Measurements from ENCODE around the gene ALK. TPM values are rescaled to one million over a fixed set of nuclear protein-coding genes. Genes with fewer than 3 reads are reported as not detected.

The ALK gene
- total RNA-seq, 1 experiment from 2014 or later = 14.7 TPM

- CTCF ChIA-PET = no interaction called here
- BruUV-seq (replicated peaks) = no TSS peak
- TF ChIP-seq EZH2 (IDR thresholded peaks at IDR 0.05; ENCODE audit: borderline replicate concordance, low read depth, low read length, poor library complexity, severe bottlenecking) (no peak), CTCF (conservative IDR thresholded peaks at IDR 0.05; ENCODE audit: low read depth, low read length) (no peak)
- Histone ChIP-seq H3K27me3 (replicated peaks; ENCODE audit: insufficient read depth, low read depth, low read length, poor library complexity) (no peaks in the 10 kb centered on the region), H3K27ac (ENCODE audit: low read depth, low read length, poor library complexity, severe bottlenecking) (no peak overlapping the region), H3K4me3 (ENCODE audit: low read depth, low read length, poor library complexity, severe bottlenecking) (no peak overlapping the region), H3K4me1 (ENCODE audit: insufficient read depth, low read length, poor library complexity, severe bottlenecking) (peaks cover 28% of the 10 kb centered on the region), H3K36me3 (ENCODE audit: insufficient read depth, low read length, poor library complexity, severe bottlenecking) (no peaks in the 10 kb centered on the region), H3K9me3 (ENCODE audit: low read depth, low read length, poor library complexity, severe bottlenecking) (no peaks in the 10 kb centered on the region)
- POLR2A ChIA-PET (ENCODE audit: low non-redundant PET) = no interaction called here
- no peak for DNase-seq (ENCODE audit: low spot score)
- intact Hi-C loops (cut with micrococcal nuclease; ENCODE audit: unreplicated experiment) = no loop called here
These were observed 289.4 kb downstream of the ALK start for GRCh38 chr2:29632018-29632417.

- intact Hi-C loops (cut with micrococcal nuclease; ENCODE audit: unreplicated experiment) = no loop called here
- no peak for TF ChIP-seq CTCF (conservative IDR thresholded peaks at IDR 0.05; ENCODE audit: low read depth, low read length)
- TF ChIP-seq EZH2 (IDR thresholded peaks at IDR 0.05; ENCODE audit: borderline replicate concordance, low read depth, low read length, poor library complexity, severe bottlenecking) = no peak
- peaks cover 34% of the 10 kb centered on the region for H3K4me1 ChIP-seq (ENCODE audit: insufficient read depth, low read length, poor library complexity, severe bottlenecking)
- no peaks in the 10 kb centered on the region for H3K36me3 ChIP-seq (ENCODE audit: insufficient read depth, low read length, poor library complexity, severe bottlenecking)
- CTCF ChIA-PET = no interaction called here
- H3K4me3 ChIP-seq (ENCODE audit: low read depth, low read length, poor library complexity, severe bottlenecking) = no peak overlapping the region
- POLR2A ChIA-PET (ENCODE audit: low non-redundant PET) = no interaction called here
- no TSS peak for BruUV-seq (replicated peaks)
- no peak for DNase-seq (ENCODE audit: low spot score)
- no peaks in the 10 kb centered on the region for H3K9me3 ChIP-seq (ENCODE audit: low read depth, low read length, poor library complexity, severe bottlenecking)
- H3K27me3 ChIP-seq (replicated peaks; ENCODE audit: insufficient read depth, low read depth, low read length, poor library complexity) = no peaks in the 10 kb centered on the region
- H3K27ac ChIP-seq (ENCODE audit: low read depth, low read length, poor library complexity, severe bottlenecking) = no peak overlapping the region
These were observed 291.9 kb downstream of the ALK start for GRCh38 chr2:29629495-29629894.

GRCh38 chr2:29628862-29629261 lies 292.5 kb downstream of the ALK start:
- Histone ChIP-seq H3K27ac (ENCODE audit: low read depth, low read length, poor library complexity, severe bottlenecking) (no peak overlapping the region), H3K27me3 (replicated peaks; ENCODE audit: insufficient read depth, low read depth, low read length, poor library complexity) (no peaks in the 10 kb centered on the region), H3K4me1 (ENCODE audit: insufficient read depth, low read length, poor library complexity, severe bottlenecking) (peaks cover 34% of the 10 kb centered on the region), H3K9me3 (ENCODE audit: low read depth, low read length, poor library complexity, severe bottlenecking) (no peaks in the 10 kb centered on the region), H3K36me3 (ENCODE audit: insufficient read depth, low read length, poor library complexity, severe bottlenecking) (no peaks in the 10 kb centered on the region), H3K4me3 (ENCODE audit: low read depth, low read length, poor library complexity, severe bottlenecking) (no peak overlapping the region)
- no peak for TF ChIP-seq CTCF (conservative IDR thresholded peaks at IDR 0.05; ENCODE audit: low read depth, low read length)
- TF ChIP-seq EZH2 (IDR thresholded peaks at IDR 0.05; ENCODE audit: borderline replicate concordance, low read depth, low read length, poor library complexity, severe bottlenecking) = no peak
- peak; percentile 17 for DNase-seq (ENCODE audit: low spot score)
- no TSS peak for BruUV-seq (replicated peaks)
- intact Hi-C loops (cut with micrococcal nuclease; ENCODE audit: unreplicated experiment) = no loop called here
- POLR2A ChIA-PET (ENCODE audit: low non-redundant PET) = no interaction called here
- CTCF ChIA-PET = no interaction called here

Measured in A673 (cell line).